ENCODE measurements around the gene RPS19.
A peak's percentile ranks its signal among the peaks of the same experiment; 100 is the strongest.
"Not testable (repeated sequence)": the region's sequence is repeated elsewhere in the genome, so short reads cannot be mapped to it uniquely, and the experiment has no call there.

Gene RPS19

DNA sequence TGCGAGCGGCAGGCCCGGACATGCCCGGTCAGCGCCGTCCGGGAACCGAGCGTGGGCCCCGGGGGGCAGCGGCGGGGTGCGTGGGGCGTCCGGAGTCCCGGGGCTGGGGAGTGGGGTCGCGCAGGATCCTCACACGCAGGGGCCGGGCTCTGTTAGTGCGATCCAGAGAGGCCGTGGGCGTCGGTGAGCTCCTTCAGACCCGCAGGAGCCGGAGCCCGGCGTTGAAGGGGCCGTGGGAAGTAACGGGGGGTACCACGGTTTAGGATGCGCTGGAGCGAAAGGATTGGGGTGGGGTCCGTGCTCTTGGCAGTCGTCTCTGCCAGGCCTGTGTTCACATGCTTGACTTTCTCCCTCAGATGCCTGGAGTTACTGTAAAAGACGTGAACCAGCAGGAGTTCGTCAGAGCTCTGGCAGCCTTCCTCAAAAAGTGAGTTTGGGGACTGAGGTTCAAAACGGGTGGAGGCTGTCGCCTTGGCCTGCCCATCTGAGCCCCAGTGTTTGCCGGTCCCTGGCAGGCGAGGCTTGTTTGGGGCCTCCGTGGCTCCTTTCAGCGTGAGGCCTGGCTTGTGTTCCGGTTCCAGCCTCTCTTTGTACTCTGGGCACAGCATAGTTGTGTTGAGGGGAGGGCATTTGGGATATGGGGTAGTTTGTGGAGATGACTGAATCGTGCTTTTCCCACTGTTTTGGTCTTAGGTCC lies 512 bp downstream of the RPS19 start:
- DNase-seq = no peak

GRCh38 chr19:41861116-41861768 lies 1.2 kb downstream of the RPS19 start:
- DNase-seq = no peak

DNA sequence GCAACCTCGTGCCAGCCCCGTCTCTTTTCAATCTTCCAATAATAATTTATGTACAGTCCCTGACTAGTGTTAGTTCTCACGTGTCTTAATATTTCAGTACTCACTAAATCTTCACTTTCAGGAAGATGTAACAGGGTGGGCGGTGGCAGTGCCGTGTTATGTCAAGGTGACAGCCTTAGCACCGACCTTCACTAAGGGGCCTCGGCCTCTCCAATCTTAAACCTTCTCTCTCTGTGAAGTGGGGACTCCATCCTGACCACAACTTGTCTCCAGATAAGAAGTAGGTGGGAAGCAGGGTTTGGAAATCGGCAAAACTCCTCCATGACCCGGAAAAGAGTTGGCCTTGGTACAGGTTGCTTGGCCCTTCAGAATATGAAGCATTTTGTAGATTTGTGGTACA lies 1.8 kb downstream of the RPS19 start:
- no peak for DNase-seq

- DNase-seq = no peak
These were observed 2.5 kb downstream of the RPS19 start for GRCh38 chr19:41862445-41862986.

DNA sequence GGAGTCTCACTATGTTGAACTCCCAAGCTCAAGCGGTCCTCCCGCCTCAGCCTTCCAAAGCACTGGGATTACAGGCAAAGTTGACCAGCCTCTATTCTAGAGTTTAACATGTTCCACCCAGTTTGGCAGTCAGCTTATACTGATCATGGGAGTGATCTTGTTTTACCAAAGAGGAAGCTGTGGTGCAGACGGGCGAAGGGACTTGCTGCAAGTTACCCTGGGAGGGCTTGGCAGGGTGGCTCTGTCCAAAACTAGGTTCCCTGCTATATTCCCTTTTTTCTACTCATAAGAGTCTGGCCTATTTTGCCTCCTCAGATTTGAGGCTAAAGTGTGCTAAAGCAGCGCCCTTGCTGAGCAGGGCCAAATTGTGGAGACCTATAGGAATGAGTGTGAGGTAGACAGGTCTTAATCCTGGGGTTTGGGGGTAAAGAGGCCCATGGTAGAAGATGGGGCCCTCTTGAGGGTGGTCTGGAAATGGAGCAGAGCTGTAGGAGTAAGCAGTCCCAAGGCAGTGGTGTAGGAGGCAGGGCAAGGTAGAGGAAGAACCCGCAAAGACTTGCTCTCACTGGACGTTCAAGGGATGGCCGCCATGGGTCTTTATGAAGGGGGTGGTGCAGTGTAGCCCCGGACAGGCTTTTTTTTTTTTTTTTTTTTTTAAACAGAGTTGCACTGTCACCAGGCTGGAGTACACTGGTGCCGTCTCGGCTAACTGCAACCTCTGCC lies 3.3 kb downstream of the RPS19 start:
- no peak for DNase-seq

- no peak for DNase-seq
These were observed 4.3 kb downstream of the RPS19 start for GRCh38 chr19:41864374-41864773.

DNA sequence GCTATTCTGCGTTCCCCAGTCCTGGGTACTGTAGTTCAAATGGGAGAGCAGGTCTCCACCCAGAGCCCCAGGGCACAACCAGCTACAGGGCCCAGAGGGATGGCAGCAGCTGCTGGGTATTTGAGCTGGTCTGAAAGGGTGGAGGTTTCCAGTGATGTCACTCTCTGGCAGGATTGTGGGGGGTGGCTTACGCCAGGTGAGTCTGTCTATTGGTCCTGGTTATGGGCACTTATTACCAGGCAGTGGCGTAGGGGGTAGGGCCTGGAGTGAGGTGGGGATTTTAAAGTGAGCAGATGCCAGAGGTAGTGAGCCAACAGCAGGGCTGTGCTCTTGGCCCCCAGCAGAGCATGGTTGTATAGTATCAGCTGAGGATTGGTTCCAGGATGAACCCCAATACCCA lies 6.2 kb downstream of the RPS19 start:
- DNase-seq = no peak

DNA sequence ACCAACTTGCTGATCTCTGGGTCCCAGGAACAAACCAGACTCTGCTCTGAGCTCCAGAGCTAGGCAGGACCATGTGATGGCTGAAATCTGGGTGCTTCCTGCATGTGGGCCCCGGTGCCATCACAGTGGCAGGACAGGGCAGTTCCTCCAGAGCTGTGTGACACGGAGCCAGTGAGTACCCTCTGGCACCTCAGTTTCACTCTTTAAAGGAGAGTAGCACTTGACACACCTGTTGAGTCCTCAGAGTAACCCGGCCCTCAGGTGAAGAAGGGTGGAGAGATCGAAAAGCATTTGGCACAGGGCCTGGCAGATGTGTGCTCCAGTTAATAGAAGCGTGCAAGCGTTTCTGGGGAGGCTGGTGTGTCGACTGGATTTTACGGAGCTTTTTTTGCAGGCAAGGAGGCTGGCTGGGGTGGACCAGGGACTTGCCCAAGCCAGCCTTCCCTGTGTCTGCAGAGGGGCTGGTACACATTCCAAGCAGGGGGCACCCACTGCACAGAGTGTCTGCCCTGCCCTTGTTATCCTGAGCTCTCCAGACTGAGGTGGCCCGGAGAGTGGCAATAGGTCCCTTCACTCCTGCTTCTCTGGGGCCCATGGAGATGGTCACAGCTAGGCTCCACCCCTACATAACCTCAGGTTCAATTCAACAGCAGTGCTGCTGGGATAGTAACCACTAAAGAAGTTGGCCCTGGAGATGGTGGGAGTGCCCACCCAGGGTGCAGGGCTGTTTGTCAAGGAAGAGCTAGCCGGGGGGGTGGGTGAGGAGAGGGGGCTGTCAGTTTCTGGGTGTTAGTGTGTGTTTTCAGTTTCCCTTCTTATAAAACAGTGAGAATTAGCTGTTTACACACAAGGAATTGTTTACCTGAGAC lies 8.3 kb downstream of the RPS19 start:
- no peak for DNase-seq

DNA sequence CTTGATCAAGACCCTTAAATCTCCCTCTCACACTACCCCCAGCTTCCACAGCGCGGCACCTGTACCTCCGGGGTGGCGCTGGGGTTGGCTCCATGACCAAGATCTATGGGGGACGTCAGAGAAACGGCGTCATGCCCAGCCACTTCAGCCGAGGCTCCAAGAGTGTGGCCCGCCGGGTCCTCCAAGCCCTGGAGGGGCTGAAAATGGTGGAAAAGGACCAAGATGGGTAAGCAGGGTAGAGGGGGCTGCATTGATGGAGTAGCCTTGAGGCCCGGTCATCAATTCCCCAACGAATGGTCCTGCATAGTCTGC lies 8.9 kb downstream of the RPS19 start:
- no peak for DNase-seq

- DNase-seq = no peak
These were observed 9.4 kb downstream of the RPS19 start for GRCh38 chr19:41869374-41869955.

DNA sequence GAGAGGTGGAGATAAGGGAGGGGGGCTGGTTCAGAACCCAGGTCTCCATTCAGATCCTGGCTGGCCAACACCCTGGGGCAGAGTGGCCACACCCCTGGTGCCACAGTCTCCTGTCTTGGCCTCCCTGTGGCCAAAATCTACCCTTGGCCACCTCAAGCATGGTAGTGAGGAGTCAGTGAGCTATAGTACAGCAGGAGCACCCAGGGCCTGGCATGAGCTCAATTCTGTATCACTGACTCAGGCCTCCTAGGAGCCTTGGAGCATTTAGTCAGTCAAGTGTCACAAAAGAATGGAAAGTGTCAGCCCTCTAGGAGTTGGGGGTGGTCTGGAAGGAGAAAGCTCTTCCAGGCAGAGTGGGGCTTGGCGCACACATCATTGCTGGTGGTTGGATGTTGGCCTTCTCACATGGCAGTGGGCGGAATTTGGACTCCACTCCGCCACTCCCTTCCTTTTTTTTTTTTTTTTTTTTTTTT lies 10.4 kb downstream of the RPS19 start:
- DNase-seq = no peak

DNA sequence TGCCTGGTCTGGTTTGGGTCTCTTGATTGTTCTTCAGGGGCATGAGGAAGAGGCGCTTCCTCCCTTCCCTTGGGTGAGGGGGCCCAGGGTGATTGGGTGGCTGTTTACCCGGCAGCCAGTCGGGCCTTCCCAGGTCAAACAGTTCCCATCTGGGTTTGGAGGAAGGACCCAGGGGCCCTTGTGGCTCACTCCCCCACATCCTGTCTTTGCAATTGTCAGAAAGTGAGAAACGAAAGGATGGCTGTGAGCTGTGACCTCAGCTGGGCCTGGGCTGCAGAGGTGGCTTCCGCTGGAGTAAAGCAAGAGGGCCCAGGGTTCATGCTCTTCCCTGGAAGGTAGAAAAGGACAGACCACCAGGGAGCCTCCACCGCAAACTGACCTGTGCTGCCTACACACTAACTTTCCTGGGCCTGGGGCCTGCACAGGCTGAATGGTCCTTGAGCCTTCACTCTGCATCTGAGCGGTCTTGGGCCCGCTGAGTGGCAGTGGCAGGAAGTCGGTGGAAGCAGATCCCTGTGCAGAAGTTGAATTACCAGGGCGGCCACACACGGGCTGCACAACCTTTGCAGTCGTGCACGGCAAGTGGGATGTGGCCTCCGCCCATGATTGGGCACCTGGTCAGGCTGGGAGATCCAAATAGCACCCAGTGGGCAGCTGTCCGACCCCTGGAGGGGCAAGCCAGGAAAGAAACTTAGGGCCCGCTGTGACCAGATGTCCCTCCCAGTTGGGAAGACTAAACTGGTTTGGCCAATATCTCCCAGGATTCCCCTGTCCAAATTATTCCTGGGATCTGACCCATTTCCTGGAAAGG lies 11.7 kb downstream of the RPS19 start:
- peak; percentile 67 for DNase-seq

DNA sequence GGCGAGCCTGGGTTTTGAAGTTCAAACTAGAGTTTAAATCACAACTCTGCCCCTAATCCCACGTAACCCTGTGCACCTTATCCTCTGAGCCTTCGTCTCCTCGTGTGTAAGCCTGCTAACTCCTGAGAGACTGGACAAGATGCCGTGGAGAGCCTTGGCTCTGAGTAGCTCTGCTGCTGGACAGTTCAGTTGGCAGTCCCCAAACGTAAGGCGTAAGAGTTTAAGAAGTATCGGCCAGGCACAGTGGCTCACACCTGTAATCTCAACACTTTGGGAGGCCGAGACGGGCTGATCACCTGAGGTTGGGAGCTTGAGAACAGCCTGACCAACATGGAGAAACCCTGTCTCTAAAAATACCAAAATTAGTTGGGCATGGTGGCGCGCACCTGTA lies 12.3 kb downstream of the RPS19 start:
- DNase-seq = no peak

DNA sequence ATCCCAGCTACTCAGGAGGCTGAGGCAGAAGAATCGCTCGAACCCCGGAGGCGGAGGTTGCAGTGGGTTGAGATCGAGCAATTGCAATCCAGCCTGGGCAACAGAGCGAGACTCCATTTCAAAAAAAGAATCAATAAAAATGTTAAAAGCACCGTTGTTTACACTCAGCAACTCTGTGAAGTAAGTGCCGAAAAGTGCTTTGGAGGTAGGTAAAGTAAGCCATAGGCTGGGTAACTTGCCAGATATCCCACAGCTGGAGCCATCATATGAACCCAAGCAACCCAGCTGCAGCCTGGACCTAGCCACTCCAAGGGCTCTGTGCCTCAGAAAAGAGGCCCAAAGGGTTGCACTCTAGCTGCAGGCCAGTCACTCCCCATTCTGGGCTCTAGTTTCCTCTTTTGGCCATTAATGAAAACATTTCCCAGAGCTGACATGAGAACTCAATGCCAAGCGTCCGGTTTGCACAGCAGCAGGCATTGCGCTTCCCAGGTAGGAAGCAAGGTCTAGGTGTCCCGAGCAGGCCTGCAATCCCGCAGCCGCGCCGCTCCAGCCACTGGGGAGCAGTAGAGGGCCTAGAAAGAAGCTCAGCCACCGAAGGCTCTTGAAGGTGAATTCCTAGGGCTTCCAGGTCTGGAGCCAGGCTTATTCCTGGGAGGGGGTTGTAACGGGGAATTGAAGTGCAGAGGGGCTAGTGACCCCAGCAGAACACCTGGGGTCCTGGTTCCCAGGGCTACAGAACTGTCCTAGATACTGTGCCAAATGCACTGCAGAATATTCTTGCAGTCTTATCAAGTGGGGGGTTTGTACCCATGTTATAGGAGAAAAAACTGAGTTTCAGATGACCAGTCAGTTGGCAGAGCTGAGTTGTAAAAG lies 13.0 kb downstream of the RPS19 start:
- peak; percentile 60 for DNase-seq

DNA sequence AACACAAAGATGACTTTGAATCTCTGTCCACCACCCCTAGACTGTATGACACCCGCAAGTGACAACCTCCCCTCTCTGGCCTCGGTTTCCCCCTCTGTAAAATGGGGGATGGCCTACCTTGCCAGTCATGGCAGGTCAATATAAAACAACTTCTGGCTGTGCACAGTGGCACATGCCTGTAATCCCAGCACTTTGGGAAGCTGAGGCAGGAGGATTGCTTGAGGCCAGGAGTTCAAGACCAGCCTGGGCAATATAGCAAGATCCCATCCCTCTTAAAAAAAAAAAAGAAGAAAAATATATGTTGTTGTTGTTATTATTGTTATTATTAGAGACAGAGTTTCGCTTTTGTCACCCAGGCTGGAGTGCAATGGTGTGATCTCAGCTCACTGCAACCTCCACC lies 15.9 kb downstream of the RPS19 start:
- DNase-seq = not testable (repeated sequence)

- DNase-seq = no peak
These were observed 17.1 kb downstream of the RPS19 start, which contains the start of gene CD79A for GRCh38 chr19:41876847-41877832. Gene CD79A, plus strand, starts transcription at chr19:41877279. Its CDS starts 26 bp downstream, at chr19:41877305.

- DNase-seq = no peak
These were observed 18.2 kb downstream of the RPS19 start for GRCh38 chr19:41877916-41878905.

DNA sequence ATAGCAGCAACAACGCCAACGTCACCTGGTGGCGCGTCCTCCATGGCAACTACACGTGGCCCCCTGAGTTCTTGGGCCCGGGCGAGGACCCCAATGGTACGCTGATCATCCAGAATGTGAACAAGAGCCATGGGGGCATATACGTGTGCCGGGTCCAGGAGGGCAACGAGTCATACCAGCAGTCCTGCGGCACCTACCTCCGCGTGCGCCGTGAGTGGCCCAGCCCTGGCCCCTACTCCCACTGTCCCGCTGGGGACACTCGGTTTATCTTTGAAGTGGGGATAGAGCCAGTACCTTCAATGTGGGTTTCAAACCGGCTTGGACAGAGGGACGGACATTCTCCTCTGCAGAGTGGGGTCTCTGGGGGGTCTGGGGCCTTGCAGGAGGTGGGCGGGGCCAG lies 19.0 kb downstream of the RPS19 start:
- DNase-seq = no peak
